Stimulated activated CD8-positive, alpha-beta memory T cell treated with anti-CD3 and anti-CD28 coated beads, Interleukin-7, amount 100 ng/mL, for 4 hours (primary cell): ENCODE measurements around the gene CFAP65.

ENCODE experiments used
- DNase-seq, 2 donors: peaks; one replicate each; pipeline ENCODE4 v3.0.0-alpha.2; 2020; ENCODE audit warnings: low read depth in 2 of 2

The CFAP65 gene

DNA sequence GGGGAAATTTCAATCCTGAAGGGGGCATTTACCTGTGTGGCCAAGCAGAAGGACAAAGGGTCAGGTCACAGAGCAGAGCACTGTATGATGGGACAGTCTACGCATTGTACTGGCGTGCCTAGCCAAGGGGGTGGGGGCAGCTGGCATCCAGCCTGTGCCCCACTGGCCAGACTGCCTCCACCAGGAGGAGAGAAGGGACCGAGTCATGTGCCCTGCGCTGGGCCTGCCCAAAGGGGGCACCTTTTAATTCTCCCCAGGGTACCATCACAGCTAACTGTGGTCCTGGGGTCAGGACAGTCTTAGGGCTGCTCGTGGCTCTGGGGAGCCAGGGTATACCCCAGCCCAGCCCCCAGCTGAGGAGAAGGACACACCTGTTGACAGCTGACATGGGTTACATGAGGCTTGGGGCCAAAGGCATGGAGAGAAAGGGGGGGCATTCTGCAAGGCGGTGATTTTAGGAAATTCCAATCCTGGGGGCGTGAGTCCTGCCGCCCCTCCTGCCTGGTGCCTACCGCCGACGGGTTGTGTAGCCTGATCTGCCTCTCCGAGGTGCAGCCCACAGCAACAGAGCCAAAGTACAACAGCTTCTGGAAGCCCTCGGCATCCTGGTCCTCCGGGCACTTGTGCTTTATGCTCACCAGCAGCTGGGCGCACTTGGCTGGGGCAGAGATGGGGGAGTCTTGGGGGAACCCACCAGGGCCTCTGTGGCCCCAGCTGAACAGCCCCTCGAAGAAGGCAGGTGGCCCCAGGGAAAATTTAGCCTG lies 11.0 kb downstream of the CFAP65 start:
- DNase-seq: no peak

DNA sequence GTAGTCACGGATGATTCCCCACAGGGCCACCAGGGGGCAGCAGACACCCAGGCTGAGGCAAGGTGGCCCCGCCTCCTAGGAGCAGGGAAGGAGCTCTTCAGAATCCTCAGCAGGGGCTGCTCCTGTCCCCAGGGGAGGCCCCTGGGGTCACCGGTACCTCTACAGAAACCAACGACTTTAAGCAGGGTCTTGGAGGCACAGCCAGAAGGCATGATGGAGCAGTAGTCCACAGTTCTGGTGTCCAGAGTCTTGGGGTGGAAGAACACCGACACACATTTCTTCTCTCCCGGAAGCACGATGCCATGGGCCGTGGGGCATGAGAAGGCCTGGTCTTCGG lies 11.5 kb downstream of the CFAP65 start:
- DNase-seq: peak; percentile 55 to 57

DNA sequence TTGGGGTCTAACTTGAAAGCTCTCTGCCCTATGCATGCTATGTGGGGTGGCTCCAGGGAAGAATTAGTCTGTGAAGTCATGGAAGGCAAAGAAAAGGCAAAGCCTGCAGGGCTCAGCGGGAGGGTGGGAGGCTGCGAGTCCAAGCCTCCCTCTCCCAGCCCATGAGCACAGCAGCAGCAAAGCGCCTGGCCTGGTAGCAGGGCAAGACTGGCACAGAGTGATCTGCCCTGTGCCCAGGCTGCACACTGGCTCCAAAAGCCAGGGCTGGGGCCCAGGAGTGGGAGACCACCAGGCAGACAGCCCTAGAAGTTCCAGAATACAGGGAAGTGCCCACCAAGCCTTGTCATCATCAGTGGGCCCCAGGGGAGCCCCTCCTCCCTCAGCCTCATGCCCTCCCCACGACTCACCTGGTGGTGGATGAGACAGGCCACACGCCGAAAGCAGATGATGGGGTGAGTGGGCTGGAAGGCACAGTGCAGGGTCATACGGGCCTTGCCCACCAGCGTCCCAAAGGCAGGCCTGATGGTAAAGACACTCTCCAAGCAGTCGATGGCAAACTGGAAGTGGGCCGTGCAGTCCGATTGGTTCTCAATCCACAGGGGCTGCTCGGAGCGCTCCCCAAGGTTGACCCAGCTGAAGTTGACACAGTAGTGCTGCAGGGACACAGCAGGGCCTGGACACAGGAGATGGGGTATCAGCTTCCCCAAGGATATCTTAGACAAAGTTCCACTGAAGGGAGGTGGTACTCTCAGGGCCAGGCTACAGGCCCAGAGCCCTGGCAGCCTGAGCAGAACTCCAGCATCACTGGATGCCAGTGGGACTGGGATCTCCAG lies 12.1 kb downstream of the CFAP65 start:
- no peak for DNase-seq

DNA sequence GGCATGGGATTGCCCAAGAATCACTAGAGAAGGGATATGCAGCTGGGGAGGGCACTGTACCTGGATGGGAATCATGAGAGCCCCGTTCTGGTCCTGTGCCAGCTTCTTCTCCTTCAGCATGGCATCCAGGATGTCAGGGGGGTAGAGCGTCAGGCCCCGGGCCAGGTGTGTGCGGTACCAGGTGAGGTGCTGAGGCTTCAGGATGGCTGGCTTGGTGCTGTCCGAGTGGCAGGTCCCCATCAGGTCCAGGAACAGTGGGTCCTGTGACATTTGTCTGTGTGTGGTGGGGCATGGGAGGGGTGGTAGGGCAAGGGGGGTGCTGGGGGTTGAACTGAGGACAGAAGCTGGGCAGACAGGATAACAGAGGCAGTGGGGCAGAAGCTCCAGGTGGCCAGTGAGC lies 13.2 kb downstream of the CFAP65 start:
- no peak for DNase-seq

DNA sequence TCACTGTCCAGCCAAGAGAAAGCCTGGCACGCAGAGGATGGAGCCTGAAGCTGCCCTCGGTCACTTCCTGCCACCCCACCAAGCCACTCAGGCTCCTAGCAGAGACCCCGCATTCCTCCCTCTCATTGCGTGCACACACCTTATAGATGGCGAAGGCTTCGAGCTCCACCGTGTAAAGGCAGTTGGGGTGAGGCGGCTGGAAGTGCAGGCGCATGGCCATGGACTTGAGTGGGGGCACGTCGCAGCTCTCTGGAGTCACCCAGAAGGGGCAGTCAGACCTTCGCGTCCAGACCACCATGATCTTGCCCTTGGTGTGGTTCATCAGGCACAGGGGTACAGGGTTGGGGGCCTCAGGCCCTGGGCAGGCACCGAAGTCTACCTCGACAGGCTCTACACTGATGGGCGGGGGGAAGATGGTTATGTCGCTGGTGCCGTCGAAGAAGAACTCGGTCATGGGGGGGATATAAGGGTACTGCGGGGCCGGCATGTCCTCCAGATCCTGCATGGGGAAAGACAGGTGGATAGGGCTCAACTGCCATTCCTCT lies 13.7 kb downstream of the CFAP65 start:
- no peak for DNase-seq

DNA sequence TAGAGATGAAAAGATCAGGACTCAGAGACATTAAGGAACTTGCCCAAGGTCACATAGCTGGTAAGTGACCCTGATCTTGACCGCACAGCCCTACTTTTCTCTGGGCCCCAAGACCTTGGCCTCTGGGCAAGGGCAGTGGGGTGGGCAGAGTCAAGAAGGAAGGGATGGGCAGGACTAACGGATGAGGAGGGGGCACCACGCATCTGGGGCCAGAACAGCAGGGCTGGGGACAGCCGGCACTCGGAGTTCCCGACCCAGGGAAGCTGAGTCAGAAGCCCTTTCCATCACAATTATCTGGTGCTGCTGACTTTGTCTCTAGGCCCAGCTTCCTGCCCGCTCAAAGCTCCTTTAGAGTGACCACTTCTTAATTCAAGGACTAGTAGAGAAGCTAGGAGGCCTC lies 14.4 kb downstream of the CFAP65 start:
- DNase-seq: no peak

DNA sequence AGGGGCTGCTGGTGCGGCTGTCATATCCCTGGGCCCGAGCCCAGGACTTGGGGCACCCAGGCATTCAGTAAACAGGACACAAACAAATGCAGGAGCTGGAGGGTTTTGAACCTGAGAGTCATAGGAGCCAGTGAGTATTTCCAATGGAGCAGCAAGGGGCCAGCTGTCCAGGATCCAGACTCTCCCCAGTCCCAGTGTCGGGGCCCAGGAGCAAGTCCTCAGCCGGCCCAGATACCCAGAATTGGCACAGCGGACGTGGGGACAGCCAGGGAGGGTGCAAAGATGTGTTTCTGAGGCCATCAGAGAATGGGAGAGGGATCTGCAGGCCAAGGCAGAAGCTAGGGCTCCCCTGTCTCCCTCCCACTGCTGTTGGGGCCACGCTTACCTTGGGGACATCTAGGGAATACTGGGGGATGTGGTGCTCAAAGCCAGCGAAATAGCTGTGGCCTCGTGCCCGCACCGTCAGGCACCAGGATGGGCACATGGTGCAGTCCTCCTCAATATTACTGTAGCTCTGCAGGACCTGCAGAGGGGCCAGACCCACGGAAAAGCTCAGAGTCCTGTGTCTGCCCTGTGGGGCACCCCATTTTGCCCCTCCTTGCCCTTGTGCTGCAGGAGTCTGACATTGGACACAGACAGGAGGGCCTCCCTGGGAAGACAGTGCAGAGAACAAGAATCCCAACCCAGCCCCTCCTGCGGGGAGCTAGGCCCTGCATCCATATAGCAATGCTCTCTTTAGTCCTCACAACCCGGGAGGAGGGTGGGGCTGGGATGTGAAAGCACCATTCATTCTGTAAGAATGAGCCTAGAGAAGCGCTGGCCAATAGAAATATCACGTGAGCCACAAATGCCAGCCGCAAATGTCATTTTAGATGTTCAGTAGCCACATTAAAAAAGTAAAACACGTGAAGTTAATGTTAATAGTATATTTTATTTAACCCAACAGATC lies 15.4 kb downstream of the CFAP65 start:
- no peak for DNase-seq

DNA sequence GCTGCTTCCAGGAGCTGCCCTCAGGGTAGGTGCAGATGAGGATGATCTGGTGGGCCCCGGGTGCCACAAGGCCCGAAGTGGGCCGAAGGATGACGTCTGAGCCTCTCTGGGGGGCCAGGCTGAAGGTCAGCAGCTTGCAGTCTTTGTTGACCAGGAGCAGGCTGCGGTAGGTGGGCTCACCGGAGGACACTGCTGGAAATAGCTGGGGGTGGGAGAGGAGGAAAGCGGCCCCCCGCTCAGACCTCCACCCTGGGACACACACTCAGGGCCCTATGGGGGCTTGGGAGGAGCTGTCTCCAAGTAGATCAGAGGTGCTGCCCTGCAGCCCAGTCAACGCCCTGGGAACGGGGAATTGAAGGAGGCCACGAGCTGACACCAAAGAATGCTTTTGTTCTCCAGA lies 17.3 kb downstream of the CFAP65 start:
- DNase-seq: no peak

DNA sequence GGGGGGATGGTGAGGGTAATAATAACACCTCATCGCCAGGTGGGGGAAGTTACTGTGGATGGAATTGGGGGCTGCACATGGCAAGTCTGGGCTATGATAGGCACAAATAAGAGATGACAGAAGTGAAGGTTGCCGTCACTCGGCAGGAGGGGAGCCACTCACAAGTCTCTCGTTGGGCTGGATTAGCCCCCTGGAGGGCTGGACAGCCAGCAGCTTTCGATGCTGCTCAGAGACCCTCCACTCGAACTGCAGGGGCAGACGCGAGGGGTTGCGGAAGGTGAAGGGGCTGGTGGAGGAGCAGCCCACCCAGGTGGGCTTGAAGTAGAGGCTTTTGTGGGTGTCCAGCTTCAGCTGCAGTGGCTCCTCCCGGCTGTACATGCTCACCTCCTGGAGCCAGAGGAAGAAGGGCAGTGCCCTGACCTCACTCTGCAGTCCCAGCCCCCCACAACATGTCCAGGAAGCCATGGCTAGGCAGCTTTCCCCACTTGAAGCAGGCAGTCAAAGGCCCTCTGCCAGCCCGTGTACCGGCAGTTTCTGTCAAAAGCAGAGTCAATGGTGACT lies 18.2 kb downstream of the CFAP65 start:
- DNase-seq: no peak

DNA sequence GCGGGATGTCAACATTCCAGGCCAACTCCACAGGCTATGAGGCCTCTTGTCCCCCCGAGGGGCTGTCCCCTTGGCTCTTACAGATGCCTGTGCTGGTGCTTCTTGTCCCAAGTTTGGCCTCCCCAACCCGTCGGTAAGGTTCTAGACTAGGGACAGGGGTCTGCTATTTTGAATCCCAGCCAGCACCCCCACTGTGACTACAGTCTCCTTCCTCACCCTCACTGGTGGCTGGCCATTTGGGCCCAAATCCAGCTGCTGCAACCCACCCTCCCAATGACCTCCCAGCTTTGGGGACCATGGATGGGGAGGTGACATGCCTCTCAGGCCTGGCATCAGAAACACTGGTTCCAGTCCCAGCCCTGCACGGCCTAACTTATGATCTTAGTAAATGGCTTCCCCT lies 18.7 kb downstream of the CFAP65 start:
- DNase-seq: no peak

DNA sequence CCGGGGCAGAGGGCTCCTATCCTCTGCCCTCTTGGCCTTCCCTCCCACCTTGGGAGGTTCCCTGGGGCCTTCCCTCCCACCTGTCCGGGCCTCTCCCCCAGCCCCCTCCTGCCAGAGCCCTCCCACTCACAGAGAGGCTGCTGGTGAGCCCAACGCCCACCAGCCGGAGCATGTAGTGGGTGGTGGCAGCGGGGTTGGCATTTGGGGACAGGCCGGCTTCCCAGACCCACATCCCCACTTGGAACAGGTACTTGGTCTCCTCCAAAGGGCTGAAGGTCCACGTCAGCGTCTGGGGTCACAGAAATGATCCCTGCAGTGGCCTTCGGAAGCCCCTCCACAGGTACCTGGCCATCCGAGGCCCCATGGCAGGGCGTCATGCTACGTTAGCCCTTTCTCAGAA lies 19.3 kb downstream of the CFAP65 start:
- DNase-seq: no peak

DNA sequence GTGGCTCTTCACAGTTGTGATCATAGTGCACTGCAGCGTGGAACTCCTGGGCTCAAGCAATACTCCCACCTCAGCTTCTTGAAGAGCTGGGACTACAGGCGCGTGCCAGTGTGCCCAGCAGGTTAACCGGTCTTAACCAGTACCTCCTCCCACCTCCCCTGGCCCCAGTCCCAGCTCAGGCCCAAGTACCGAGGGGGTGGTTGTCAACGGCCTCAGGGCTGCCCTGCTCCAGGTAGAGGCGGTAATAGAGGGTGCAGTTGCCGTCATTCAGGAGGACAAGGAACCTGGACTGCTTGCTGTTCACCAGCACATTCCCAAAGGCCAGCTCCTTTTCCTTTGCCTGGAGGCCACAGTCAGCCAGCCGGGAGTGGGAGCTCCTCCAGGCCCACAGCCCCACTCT lies 19.7 kb downstream of the CFAP65 start:
- DNase-seq: no peak

DNA sequence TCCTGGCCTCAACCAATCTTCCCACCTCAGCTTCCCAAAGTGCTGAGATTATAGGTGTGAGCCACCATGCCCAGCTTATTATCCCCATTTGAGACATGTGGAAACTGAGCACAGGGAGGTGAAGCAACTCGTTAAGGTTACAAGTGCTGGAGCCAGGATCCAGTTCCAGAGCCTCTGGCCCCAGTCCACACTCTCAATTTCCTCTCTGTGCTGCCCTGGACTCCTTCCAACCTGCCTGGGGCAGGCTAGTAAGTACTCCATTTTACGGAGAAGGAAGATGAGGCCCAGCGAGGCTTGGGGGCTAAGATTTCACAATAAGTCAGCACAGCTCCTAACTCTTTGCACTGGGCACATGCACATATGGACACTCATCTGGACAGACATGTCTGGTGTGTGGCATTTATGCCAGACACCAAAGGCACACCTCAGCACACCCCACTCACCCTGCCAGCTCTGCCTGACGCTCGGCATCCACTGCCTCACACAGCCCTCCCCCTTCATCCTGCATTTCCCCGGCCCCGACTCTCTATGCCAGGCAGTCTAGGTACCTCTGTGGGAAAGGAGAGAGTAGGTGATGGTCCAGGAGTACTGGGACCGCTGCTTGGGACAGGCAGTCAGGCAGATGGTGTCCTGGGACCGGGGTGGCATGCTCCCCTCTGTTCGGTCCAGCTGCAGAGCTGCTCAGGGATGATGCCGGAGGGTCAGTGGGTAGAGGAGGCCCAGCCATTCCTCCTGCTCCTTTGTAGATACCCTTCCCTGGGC lies 20.5 kb downstream of the CFAP65 start:
- no peak for DNase-seq

DNA sequence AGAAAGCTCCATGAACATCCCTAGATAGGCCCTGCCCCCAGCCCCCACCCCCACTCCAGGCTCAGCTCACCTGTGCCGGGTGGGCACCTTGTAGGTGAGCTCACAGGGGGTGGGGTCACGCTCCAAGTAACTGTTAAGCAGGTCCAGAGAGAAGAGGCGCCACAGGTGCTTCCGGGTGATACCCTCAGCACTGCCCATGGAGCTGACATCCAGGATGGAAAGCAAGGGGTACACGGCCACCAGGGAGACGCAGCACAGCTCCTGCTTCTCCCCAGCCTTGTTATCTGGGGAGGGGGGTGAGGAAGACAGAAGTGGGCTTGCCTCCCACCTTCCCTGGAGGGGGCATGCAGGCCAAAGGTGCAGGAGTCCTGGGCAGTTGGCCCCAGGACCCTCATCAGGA lies 21.9 kb downstream of the CFAP65 start:
- DNase-seq: no peak

DNA sequence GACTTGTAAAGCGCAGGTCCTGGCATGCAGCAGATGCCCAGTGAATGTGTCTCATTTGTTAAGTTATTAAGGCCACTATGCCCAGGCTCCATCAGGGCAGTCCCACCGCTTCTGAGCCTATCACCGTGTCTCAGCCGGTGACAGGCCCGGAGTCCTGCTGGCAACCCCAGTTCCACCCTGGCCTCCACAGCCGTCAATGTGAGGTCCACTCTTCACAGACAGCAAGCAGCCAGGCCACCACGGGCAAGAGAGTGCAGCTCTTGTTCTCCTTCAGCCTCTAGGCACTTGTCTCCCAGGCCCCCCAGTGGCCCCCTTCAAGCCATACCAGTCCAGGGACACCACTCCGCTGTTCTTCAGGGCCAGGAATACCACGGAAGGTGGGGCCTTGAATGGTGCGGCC lies 22.6 kb downstream of the CFAP65 start:
- DNase-seq: no peak

DNA sequence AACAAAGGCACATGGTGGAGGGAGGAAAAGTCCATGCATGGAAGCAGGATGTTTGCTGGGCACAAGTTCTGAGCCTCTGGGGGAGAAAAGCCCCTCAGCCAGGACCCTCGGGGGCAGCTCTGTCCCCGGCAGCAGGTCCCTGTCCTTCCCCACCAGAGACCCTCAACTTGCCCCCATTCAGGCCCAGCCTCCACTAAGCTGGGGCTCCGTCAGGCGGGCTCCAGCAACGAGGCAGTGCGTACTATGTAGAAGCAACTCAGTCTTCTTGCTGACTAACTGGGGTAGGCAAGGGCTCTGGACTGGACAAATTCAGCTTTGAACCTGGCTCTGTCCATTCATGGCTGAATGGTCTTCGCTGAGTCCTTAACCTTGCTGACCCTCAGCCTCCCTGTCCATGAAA lies 23.0 kb downstream of the CFAP65 start:
- DNase-seq: no peak

DNA sequence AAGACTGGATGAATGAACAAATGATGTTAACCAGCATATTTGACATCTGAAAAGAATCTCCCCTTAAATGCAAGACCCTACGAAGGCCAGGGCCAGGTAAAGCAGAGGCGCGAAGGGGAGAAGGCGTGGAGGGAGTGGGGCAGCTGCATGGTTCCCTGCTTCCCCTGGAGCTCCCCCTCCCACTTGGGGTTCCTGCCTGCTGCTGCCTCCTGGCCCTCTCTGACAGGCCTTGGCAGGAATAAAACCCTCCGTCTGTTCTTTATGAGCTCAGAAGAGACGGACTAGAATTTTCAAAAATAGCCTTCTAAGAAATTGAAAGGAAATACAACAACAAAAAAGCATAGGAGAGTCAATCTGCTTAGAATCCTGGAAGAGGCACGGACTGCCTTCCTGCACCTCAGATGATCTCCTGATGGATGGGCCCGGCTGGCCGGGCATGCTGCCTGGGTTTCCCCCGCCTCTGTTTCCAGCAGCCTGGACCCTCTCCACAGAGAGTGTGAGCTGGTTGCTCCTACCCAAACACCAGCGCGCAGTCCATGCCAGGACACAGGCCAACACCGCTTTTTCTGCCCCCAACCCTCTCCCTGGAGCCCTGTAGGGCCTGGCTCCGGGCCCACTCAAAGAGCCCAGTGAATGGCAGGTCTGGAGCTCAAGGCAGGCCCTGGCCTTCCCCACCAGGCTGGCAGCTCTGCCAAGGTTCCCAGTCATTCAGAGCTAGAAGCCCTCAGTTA lies 23.9 kb downstream of the CFAP65 start:
- DNase-seq: no peak

DNA sequence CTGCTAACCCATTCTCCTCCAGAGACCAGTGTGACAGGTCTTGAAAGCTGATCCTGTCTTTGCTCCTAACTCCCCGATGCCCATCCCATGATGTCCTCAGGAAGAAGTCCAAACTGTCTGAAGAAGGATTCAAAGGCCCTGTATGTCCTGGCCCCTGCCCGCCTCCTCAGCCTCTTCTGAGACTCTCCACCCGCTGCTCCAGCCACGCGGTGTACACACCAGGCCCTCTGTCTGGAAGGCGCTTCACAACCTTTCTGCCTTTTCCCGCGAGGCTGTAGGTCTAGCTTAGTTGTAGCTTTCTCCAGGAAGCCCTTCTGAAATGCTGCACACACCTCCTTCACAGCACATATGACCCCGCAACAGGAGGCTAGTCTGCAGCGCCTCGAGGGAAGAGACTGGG lies 24.6 kb downstream of the CFAP65 start:
- no peak for DNase-seq

DNA sequence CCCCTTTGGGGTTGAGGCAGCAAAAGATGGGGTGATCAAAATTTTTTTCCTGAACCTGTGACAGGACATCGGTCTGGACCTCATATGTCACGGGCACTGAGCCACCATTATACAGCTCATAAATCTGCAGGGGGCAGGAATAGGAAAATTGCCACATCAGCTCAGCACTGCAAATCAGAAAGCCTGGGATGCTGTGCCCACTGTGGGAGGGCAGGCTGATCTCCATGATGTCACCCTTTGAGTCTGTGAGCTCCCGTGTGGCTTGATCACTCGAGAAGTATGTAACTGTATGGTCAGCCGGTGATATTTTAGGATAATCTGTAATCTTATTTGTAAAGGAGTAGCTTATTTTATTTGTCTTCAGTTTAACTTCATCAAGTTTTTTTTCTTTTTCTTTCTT lies 30.4 kb downstream of the CFAP65 start:
- no peak for DNase-seq

DNA sequence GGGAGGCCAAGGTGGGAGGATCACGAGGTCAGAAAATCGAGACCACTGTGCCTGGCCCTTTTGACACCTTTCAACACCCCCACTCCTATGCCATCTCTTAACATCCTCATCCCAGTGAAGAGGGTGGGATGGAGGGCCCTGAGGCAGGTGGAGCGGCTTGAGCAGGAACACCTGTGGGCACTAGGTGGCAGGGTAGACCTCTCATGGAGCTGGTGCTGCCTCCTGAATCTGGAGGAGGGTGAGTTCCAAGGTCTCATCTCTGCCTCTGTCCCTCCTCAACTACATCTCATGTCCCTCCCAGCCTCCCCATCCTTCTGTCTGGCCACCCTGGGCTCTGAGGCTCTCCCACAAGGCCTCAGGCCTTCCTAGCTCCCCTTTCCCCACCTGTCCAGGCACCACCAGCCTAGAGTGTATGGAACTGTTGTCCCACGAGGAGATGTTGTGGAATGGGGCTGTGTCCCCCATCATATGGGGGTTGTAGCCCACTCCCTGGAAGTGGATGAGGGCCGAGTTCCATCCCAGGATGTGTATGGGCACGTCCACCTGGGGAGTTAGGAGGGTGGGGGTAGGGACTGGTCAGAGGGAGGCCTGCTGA lies 31.1 kb downstream of the CFAP65 start:
- DNase-seq: no peak
